Astrocyte of the cerebellum (primary cell): ENCODE results near the gene NUMA1.

Source experiments
- DNase-seq: peaks from one replicate; pipeline ENCODE4 v3.0.0-alpha.2; 2011; ENCODE audit warnings: low read depth
- H3K4me3 ChIP-seq: 2 replicates; pipeline ENCODE4 v1.5.1; 2011; ENCODE audit warnings: mild to moderate bottlenecking, low read depth, low read length, moderate library complexity
- CTCF ChIP-seq: IDR thresholded peaks from 2 replicates; pipeline ENCODE4 v1.5.1; 2012; ENCODE audit warnings: low read length, low read depth, moderate library complexity, mild to moderate bottlenecking; ENCODE audit errors: missing control alignments
- in situ Hi-C: cut with HindIII; loops from 2 replicates; pipeline ENCODE4 v1.10.0; 2017; ENCODE audit warnings: low sequenced_read_pairs

NUMA1 gene

GRCh38 chr11:72112978-72113808 is 32.9 kb upstream of the NUMA1 start:
- H3K4me3 ChIP-seq = peak overlapping the region; percentile 60
- no peak for TF ChIP-seq CTCF
- no peak for DNase-seq
- in situ Hi-C loops = loop anchor here (25.0 kb wide), 1 partner anchor 101 kb away; no protein-coding TSS in a partner anchor

GRCh38 chr11:72112143-72112977 is 32.0 kb upstream of the NUMA1 start, which contains the start of gene ANAPC15:
Gene ANAPC15 (minus strand): TSS chr11:72112695. CDS start chr11:72111276, 1,419 bp downstream.
- no peak for TF ChIP-seq CTCF
- in situ Hi-C loops = loop anchor here (25.0 kb wide), 1 partner anchor 100 kb away; no protein-coding TSS in a partner anchor
- H3K4me3 ChIP-seq = peak within 1 kb of the TSS; percentile 60
- DNase-seq = peak; percentile 99

- DNase-seq = no peak
- in situ Hi-C loops = loop anchor here (25.0 kb wide), 1 partner anchor 99 kb away; no protein-coding TSS in a partner anchor
- peak overlapping the region; percentile 60 for H3K4me3 ChIP-seq
- no peak for TF ChIP-seq CTCF
Observed at GRCh38 chr11:72111300-72112142, 31.2 kb upstream of the NUMA1 start.

GRCh38 chr11:72105888-72106287 is 25.5 kb upstream of the NUMA1 start, which contains the start of gene TOMT:
Gene TOMT (plus strand): TSS chr11:72105924. CDS start chr11:72105952, 28 bp downstream.
- in situ Hi-C loops = loop anchor here (25.0 kb wide), 1 partner anchor 94 kb away; no protein-coding TSS in a partner anchor
- H3K4me3 ChIP-seq = no peak within 1 kb of the TSS
- no peak for DNase-seq
- TF ChIP-seq CTCF = no peak

GRCh38 chr11:72103754-72104167 is 23.4 kb upstream of the NUMA1 start:
- in situ Hi-C loops = loop anchor here (25.0 kb wide), 1 partner anchor 91 kb away; no protein-coding TSS in a partner anchor
- peak overlapping the region; percentile 84 for H3K4me3 ChIP-seq
- no peak for TF ChIP-seq CTCF
- DNase-seq = no peak
